Transverse colon (tissue), 4 donors: Measurements from ENCODE around the gene SAPCD1. TPM values are rescaled to one million over a fixed set of nuclear protein-coding genes. Genes with fewer than 3 reads are reported as not detected.

ENCODE experiments used
- DNase-seq: peaks from one replicate; pipeline ENCODE4 v3.0.0-alpha.2; 2019
- H3K27ac ChIP-seq, 4 donors: fragments of 200-600 bp; sonication (generic); 2 replicates each; pipeline ENCODE4 v1.5.1; 2016 to 2018; ENCODE audit warnings: inconsistent platforms in 4 of 4
- H3K27me3 ChIP-seq: fragments of 200-600 bp; sonication (generic); 2 replicates; pipeline ENCODE4 v1.5.1; 2017; ENCODE audit warnings: inconsistent platforms
- H3K36me3 ChIP-seq, 4 donors: fragments of 200-600 bp; sonication (generic); 2 replicates each; pipeline ENCODE4 v1.5.1; 2017 to 2019; ENCODE audit warnings: inconsistent platforms in 4 of 4
- H3K4me1 ChIP-seq, 4 donors: fragments of 200-600 bp; sonication (generic); 2 replicates each; pipeline ENCODE4 v1.5.1; 2017 to 2020; ENCODE audit warnings: inconsistent platforms in 4 of 4
- H3K4me3 ChIP-seq, 4 donors: fragments of 200-600 bp; sonication (generic); 1 replicate in 1 of 4; 2 replicates in 3 of 4; pipeline versions ENCODE4 v1.5.1 to v1.6.1; 2017 to 2019; ENCODE audit warnings: inconsistent platforms in 4 of 4
- H3K9me3 ChIP-seq, 2 donors: fragments of 200-600 bp; sonication (generic); 2 replicates each; pipeline ENCODE4 v1.5.1; 2017 to 2019; ENCODE audit warnings: inconsistent platforms in 2 of 2
- EP300 ChIP-seq: sonication (generic); formaldehyde crosslinking; IDR thresholded peaks from one replicate; pipeline ENCODE4 v1.6.1; 2017; ENCODE audit warnings: antibody characterized with exemption, low read depth
- POLR2A ChIP-seq: fragments of 450-650 bp; IDR thresholded peaks from one replicate; pipeline ENCODE4 v1.6.1; 2016; ENCODE audit warnings: antibody characterized with exemption, mild to moderate bottlenecking, moderate library complexity
- POLR2AphosphoS5 ChIP-seq, 3 donors: sonication (generic); formaldehyde crosslinking; IDR thresholded peaks; one replicate each; pipeline ENCODE4 v1.6.1; 2016; ENCODE audit warnings: antibody characterized with exemption in 3 of 3
- WGBS, 2 donors: methylation state at CpG; one replicate each; pipeline ENCODE4 v1.1.5; 2018; ENCODE audit warnings: low coverage in 1 of 2; 5-methylcytosine and 5-hydroxymethylcytosine counted together
- in situ Hi-C, 4 donors: fragments of 200-750 bp; cut with MboI; loops; one replicate each; pipeline versions ENCODE4 v1.15.0 to v1.15.1; 2017; ENCODE audit warnings: low sequenced_read_pairs in 3 of 4, low pct_ligation_motif_present in 1 of 4, low pct_unique_long_range_greater_than_20kb in 1 of 4
- intact Hi-C: fragments of 100-400 bp; cut with DNase I; formaldehyde crosslinking; loops from one replicate; pipeline ENCODE4 v1.15.1; 2023; ENCODE audit warnings: low total_unique reads
- total RNA-seq, 4 donors: library from RNA; depleted of rRNA; stranded (reverse); fragments of >200 nt; gene quantifications; one replicate each; pipeline ENCODE4 v1.1.0, GENCODE V29; 2016
- TF ChIP-seq, protein P1 (sequence below), 5 experiments: fragments of 200-600 bp in 3 of 5; fragments of 450-650 bp in 2 of 5; sonication (generic) in 3 of 5; IDR thresholded peaks; 1 replicate in 2 of 5; 2 replicates in 3 of 5; pipeline ENCODE4 v1.5.1; 2016 to 2017; ENCODE audit warnings: antibody characterized with exemption in 5 of 5, inconsistent platforms in 3 of 5, mild to moderate bottlenecking in 2 of 5, moderate library complexity in 1 of 5

Gene SAPCD1
- total RNA-seq, 4 donors from 2014 or later = 3.3 to 11.1 TPM; not detected in 2

DNA sequence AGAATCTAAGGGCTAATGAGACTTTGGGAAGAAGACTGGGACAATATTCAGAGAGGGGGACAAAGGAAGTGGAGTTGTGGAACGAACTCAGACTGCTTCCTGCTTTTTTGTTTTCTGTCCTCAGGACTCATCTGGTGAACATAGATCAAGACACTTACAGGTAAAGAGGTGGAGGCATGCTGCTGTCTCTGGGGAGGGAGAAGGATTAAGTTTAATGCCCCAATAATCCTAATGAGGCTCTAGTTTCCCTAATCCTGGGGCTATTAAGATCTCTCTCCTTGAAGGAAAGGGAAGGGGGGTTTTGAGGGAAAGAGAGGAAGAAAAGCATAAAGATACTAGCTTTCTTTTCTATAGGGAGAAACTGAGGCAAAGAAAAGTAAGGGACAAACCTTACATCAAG lies 18.0 kb upstream of the SAPCD1 start:
- Histone ChIP-seq H3K4me1 (peaks cover under 1 to 14% (median 12%) of the 10 kb centered on the region in 4 donors), H3K4me3 (no peak overlapping the region), H3K27me3 (no peaks in the 10 kb centered on the region), H3K27ac (no peak overlapping the region), H3K36me3 (no peaks in the 10 kb centered on the region), H3K9me3 (no peaks in the 10 kb centered on the region)
- intact Hi-C loops (no loop called here), in situ Hi-C loops (no loop called here)
- WGBS, 2 donors = 44 to 57% methylated on average over 1 of the region's 1 CpG
- DNase-seq = no peak
- TF ChIP-seq POLR2AphosphoS5 (IDR thresholded peaks at IDR 0.05) (no peak), POLR2A (no peak), EP300 (no peak)
- TF ChIP-seq, protein P1, sequence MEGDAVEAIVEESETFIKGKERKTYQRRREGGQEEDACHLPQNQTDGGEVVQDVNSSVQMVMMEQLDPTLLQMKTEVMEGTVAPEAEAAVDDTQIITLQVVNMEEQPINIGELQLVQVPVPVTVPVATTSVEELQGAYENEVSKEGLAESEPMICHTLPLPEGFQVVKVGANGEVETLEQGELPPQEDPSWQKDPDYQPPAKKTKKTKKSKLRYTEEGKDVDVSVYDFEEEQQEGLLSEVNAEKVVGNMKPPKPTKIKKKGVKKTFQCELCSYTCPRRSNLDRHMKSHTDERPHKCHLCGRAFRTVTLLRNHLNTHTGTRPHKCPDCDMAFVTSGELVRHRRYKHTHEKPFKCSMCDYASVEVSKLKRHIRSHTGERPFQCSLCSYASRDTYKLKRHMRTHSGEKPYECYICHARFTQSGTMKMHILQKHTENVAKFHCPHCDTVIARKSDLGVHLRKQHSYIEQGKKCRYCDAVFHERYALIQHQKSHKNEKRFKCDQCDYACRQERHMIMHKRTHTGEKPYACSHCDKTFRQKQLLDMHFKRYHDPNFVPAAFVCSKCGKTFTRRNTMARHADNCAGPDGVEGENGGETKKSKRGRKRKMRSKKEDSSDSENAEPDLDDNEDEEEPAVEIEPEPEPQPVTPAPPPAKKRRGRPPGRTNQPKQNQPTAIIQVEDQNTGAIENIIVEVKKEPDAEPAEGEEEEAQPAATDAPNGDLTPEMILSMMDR (IDR thresholded peaks at IDR 0.05) = no peak

GRCh38 chr6:31749301-31750036 lies 13.0 kb upstream of the SAPCD1 start:
- peaks cover 0 to 5% (median 0%) of the 10 kb centered on the region in 4 donors for H3K4me1 ChIP-seq
- DNase-seq = no peak
- TF ChIP-seq, protein P1 (IDR thresholded peaks at IDR 0.05) = no peak
- TF ChIP-seq EP300 (no peak), POLR2A (no peak), POLR2AphosphoS5 (IDR thresholded peaks at IDR 0.05) (no peak)
- no peaks in the 10 kb centered on the region for H3K36me3 ChIP-seq
- 80 to 88% methylated on average over 4 to 8 of the region's 8 CpGs for WGBS, 2 donors
- H3K27me3 ChIP-seq = no peaks in the 10 kb centered on the region
- in situ Hi-C loops = no loop called here
- intact Hi-C loops = loop anchor here (1.0 kb wide), 1 partner anchor 29 kb away; no protein-coding TSS in a partner anchor
- H3K9me3 ChIP-seq = no peaks in the 10 kb centered on the region
- no peak overlapping the region for H3K4me3 ChIP-seq
- H3K27ac ChIP-seq = no peak overlapping the region

- no peak overlapping the region for H3K4me3 ChIP-seq
- H3K9me3 ChIP-seq = no peaks in the 10 kb centered on the region
- in situ Hi-C loops = no loop called here
- H3K4me1 ChIP-seq = peaks cover 0 to 5% (median 0%) of the 10 kb centered on the region in 4 donors
- no peak for TF ChIP-seq POLR2AphosphoS5 (IDR thresholded peaks at IDR 0.05)
- no peak for TF ChIP-seq EP300
- no peak for TF ChIP-seq POLR2A
- TF ChIP-seq, protein P1 (IDR thresholded peaks at IDR 0.05) = no peak
- no peak for DNase-seq
- WGBS, 2 donors = 70 to 82% methylated on average over 4 to 7 of the region's 7 CpGs
- H3K36me3 ChIP-seq = no peaks in the 10 kb centered on the region
- no peaks in the 10 kb centered on the region for H3K27me3 ChIP-seq
- intact Hi-C loops = loop anchor here (1.0 kb wide), 1 partner anchor 30 kb away; no protein-coding TSS in a partner anchor
- H3K27ac ChIP-seq = no peak overlapping the region
Measured at GRCh38 chr6:31750411-31751022, 11.9 kb upstream of the SAPCD1 start.

DNA sequence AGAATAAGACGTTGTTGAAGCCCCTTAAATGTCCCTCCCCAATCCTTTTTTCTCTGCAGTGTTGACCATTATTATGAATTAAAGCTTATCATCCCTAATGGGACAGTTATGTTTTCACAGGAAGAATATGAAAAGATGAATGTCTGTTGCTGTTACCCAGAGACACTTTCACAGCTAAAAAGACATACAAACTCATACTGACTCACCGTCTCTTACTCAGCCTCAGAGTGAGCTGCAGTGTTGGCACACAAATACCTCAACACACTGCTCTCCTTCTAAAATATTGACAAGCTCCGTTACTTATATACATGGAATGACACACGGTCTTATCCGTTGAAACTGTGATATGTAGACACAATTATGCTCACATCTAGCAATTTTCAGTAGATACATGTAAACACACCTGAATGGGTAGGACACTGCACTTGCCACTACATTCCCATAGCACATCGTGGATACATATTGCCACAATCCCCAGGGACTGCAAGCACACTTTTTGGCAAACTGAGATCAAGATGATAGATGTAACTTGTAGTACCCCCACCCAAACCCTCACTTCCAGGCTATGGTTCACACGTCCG lies 9.6 kb upstream of the SAPCD1 start:
- no peaks in the 10 kb centered on the region for H3K27me3 ChIP-seq
- no peak overlapping the region for H3K4me3 ChIP-seq
- no peaks in the 10 kb centered on the region for H3K36me3 ChIP-seq
- no peak for DNase-seq
- in situ Hi-C loops (no loop called here), intact Hi-C loops (no loop called here)
- H3K27ac ChIP-seq = no peak overlapping the region
- TF ChIP-seq POLR2A (no peak), POLR2AphosphoS5 (IDR thresholded peaks at IDR 0.05) (no peak), EP300 (no peak)
- TF ChIP-seq, protein P1 (IDR thresholded peaks at IDR 0.05) = no peak
- no peaks in the 10 kb centered on the region for H3K9me3 ChIP-seq
- 73 to 74% methylated on average over 5 to 8 of the region's 8 CpGs for WGBS, 2 donors
- no peaks in the 10 kb centered on the region for H3K4me1 ChIP-seq
